HepG2 (cell line): Measurements from ENCODE around the gene RNF5. TPM values are rescaled to one million over a fixed set of nuclear protein-coding genes. Genes with fewer than 3 reads are reported as not detected.

Source experiments
- EEA1 ChIP-seq: sonication (generic); formaldehyde crosslinking; IDR thresholded peaks from 2 replicates; pipeline ENCODE4 v1.5.1; 2020; ENCODE audit warnings: mild to moderate bottlenecking, missing genetic modification reagents, borderline replicate concordance
- JUN ChIP-seq: sonication (generic); formaldehyde crosslinking; IDR thresholded peaks from 2 replicates; pipeline ENCODE4 v1.4.0; 2020; ENCODE audit warnings: mild to moderate bottlenecking, missing genetic modification reagents
- MBD4 ChIP-seq: IDR thresholded peaks from 2 replicates; pipeline ENCODE4 v1.6.1; 2012; ENCODE audit warnings: low read length, inconsistent platforms, borderline replicate concordance
- MED8 ChIP-seq: sonication (generic); formaldehyde crosslinking; IDR thresholded peaks from 2 replicates; pipeline ENCODE4 v1.8.1; 2023; ENCODE audit warnings: mild to moderate bottlenecking, missing genetic modification reagents; ENCODE audit not compliant: insufficient replicate concordance
- NR1H2 ChIP-seq: sonication (generic); formaldehyde crosslinking; IDR thresholded peaks from 2 replicates; pipeline ENCODE4 v1.8.1; 2022; ENCODE audit warnings: low read depth, missing genetic modification reagents, borderline replicate concordance
- SALL1 ChIP-seq: sonication (generic); formaldehyde crosslinking; IDR thresholded peaks from 2 replicates; pipeline ENCODE4 v1.8.0; 2022; ENCODE audit warnings: mild to moderate bottlenecking, missing genetic modification reagents
- TBP ChIP-seq: sonication (generic); formaldehyde crosslinking; IDR thresholded peaks from 2 replicates; pipeline ENCODE4 v1.5.0; 2020; ENCODE audit warnings: missing genetic modification reagents
- ZNF160 ChIP-seq: sonication (generic); formaldehyde crosslinking; IDR thresholded peaks from 2 replicates; pipeline ENCODE4 v1.8.0; 2022; ENCODE audit warnings: mild to moderate bottlenecking, inconsistent platforms, missing genetic modification reagents
- ZNF34 ChIP-seq: sonication (generic); formaldehyde crosslinking; IDR thresholded peaks from 2 replicates; pipeline ENCODE4 v1.4.0; 2020; ENCODE audit warnings: mild to moderate bottlenecking, missing genetic modification reagents, borderline replicate concordance
- ZSCAN21 ChIP-seq: sonication (generic); formaldehyde crosslinking; IDR thresholded peaks from 2 replicates; pipeline ENCODE4 v1.8.0; 2022; ENCODE audit warnings: mild to moderate bottlenecking, missing genetic modification reagents, moderate library complexity, borderline replicate concordance
- polyA plus RNA-seq, 8 experiments: library from polyadenylated mRNA; depleted of rRNA in 3 of 8; stranded (reverse) in 7 of 8; unstranded in 1 of 8; fragments of >200 nt; fragmentation: Illumina TruSeq in 4 of 8; extraction: Trizol in 4 of 8; gene quantifications; 2 replicates each; pipeline versions ENCODE4 v1.2.1 to v1.2.3, GENCODE V29; 2011 to 2016; ENCODE audit warnings: low read depth in 4 of 8, missing spikeins in 1 of 8, mixed read lengths in 1 of 8; ENCODE audit not compliant: insufficient read depth in 1 of 8
- total RNA-seq, 5 experiments: library from RNA; depleted of rRNA; stranded (reverse); fragments of >200 nt; fragmentation: Illumina TruSeq; extraction: Trizol; gene quantifications; 2 replicates each; pipeline ENCODE4 v1.2.3, GENCODE V29; 2016; ENCODE audit warnings: low read depth in 1 of 5
- TF ChIP-seq, protein P1 (sequence below): IDR thresholded peaks from 2 replicates; pipeline ENCODE4 v1.6.1; 2016; ENCODE audit warnings: low read depth, missing genetic modification reagents, missing compliant biosample characterization
- TF ChIP-seq, protein P2 (sequence below): sonication (generic); formaldehyde crosslinking; IDR thresholded peaks from 2 replicates; pipeline ENCODE4 v1.4.0; 2020; ENCODE audit warnings: mild to moderate bottlenecking, missing genetic modification reagents
- TF ChIP-seq, protein P3 (sequence below): sonication (generic); formaldehyde crosslinking; IDR thresholded peaks from 2 replicates; pipeline ENCODE4 v1.4.0; 2020; ENCODE audit warnings: missing genetic modification reagents, low read depth, mild to moderate bottlenecking, borderline replicate concordance
- TF ChIP-seq, protein P4 (sequence below): sonication (generic); formaldehyde crosslinking; IDR thresholded peaks from 2 replicates; pipeline ENCODE4 v1.4.0; 2020; ENCODE audit warnings: missing genetic modification reagents
- TF ChIP-seq, protein P5 (sequence below): sonication (generic); formaldehyde crosslinking; IDR thresholded peaks from 2 replicates; pipeline ENCODE4 v1.9.0; 2022; ENCODE audit warnings: missing genetic modification reagents, mild to moderate bottlenecking, borderline replicate concordance

Gene RNF5
- total and polyA plus RNA-seq, 2 of the 13 experiments (the other 11 are each of a cell fraction or from before 2014, with no cell fraction given): 98.0 to 131 TPM

DNA sequence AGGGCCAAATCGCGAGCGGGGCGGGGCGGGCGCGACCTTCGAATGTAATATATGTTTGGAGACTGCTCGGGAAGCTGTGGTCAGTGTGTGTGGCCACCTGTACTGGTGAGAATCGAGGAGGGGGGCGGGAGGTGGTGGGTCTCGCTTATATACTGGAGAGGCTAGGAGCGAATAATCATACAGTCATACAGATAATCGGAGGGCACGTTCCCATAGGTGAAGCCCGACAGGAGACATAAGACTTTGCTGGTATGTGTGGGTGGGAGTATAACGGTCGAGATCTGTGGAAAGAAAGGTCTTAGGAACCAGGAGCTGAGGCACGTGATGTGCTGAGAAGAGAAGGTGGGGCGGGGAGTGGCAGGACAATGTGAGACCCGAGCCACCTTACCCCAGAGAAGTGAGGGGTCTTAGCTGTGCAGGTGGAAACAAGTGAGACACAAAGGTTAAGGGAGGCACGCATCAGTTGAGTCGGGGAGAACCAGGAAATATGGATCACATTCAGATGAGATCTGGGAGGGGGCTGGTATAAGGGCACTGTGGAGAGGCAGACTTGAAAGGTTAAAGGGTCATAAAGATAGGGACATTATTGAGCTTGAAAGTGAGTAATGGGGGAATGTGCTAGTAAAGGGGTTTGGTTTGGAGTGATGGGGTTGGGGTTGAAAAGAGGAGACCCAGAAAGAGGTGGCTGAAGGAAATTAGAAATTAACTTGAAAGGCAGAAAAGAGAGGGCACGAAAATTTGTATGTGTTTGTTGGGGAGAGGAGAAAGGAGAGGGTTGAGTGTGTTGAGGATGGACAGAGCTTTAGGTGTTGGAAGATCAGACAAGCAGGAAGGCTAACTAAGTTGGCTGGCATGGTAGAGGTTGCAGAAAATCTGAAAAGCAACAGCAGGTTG is 589 bp downstream of the RNF5 start (continued):
- TF ChIP-seq, protein P1, sequence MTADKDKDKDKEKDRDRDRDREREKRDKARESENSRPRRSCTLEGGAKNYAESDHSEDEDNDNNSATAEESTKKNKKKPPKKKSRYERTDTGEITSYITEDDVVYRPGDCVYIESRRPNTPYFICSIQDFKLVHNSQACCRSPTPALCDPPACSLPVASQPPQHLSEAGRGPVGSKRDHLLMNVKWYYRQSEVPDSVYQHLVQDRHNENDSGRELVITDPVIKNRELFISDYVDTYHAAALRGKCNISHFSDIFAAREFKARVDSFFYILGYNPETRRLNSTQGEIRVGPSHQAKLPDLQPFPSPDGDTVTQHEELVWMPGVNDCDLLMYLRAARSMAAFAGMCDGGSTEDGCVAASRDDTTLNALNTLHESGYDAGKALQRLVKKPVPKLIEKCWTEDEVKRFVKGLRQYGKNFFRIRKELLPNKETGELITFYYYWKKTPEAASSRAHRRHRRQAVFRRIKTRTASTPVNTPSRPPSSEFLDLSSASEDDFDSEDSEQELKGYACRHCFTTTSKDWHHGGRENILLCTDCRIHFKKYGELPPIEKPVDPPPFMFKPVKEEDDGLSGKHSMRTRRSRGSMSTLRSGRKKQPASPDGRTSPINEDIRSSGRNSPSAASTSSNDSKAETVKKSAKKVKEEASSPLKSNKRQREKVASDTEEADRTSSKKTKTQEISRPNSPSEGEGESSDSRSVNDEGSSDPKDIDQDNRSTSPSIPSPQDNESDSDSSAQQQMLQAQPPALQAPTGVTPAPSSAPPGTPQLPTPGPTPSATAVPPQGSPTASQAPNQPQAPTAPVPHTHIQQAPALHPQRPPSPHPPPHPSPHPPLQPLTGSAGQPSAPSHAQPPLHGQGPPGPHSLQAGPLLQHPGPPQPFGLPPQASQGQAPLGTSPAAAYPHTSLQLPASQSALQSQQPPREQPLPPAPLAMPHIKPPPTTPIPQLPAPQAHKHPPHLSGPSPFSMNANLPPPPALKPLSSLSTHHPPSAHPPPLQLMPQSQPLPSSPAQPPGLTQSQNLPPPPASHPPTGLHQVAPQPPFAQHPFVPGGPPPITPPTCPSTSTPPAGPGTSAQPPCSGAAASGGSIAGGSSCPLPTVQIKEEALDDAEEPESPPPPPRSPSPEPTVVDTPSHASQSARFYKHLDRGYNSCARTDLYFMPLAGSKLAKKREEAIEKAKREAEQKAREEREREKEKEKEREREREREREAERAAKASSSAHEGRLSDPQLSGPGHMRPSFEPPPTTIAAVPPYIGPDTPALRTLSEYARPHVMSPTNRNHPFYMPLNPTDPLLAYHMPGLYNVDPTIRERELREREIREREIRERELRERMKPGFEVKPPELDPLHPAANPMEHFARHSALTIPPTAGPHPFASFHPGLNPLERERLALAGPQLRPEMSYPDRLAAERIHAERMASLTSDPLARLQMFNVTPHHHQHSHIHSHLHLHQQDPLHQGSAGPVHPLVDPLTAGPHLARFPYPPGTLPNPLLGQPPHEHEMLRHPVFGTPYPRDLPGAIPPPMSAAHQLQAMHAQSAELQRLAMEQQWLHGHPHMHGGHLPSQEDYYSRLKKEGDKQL (CRISPR knock-in tag): no peak
- TF ChIP-seq NR1H2 (CRISPR knock-in tag) (no peak), EEA1 (CRISPR knock-in tag) (0 out of 2 replicates have a peak, but pooled peaks have one; percentile 35), ZNF34 (CRISPR knock-in tag) (no peak), TBP (CRISPR knock-in tag) (no peak), MED8 (CRISPR knock-in tag) (no peak), JUN (CRISPR knock-in tag) (no peak), ZNF160 (0 out of 2 replicates have a peak, but pooled peaks have one; percentile 23), SALL1 (CRISPR knock-in tag) (0 out of 2 replicates have a peak, but pooled peaks have one; percentile 6), ZSCAN21 (peak; percentile 30; the same call in 1 of the 2 replicates), MBD4 (no peak)
- TF ChIP-seq, protein P2, sequence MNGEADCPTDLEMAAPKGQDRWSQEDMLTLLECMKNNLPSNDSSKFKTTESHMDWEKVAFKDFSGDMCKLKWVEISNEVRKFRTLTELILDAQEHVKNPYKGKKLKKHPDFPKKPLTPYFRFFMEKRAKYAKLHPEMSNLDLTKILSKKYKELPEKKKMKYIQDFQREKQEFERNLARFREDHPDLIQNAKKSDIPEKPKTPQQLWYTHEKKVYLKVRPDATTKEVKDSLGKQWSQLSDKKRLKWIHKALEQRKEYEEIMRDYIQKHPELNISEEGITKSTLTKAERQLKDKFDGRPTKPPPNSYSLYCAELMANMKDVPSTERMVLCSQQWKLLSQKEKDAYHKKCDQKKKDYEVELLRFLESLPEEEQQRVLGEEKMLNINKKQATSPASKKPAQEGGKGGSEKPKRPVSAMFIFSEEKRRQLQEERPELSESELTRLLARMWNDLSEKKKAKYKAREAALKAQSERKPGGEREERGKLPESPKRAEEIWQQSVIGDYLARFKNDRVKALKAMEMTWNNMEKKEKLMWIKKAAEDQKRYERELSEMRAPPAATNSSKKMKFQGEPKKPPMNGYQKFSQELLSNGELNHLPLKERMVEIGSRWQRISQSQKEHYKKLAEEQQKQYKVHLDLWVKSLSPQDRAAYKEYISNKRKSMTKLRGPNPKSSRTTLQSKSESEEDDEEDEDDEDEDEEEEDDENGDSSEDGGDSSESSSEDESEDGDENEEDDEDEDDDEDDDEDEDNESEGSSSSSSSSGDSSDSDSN (CRISPR knock-in tag): peak; percentile 41; the same call in 1 of the 2 replicates
- TF ChIP-seq, protein P3, sequence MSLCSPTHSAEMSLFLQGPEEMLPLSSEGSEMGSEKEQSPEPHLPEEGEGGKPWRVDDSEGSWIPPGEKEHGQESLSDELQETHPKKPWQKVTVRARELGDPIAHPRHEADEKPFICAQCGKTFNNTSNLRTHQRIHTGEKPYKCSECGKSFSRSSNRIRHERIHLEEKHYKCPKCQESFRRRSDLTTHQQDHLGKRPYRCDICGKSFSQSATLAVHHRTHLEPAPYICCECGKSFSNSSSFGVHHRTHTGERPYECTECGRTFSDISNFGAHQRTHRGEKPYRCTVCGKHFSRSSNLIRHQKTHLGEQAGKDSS (CRISPR knock-in tag): 0 out of 2 replicates have a peak, but pooled peaks have one; percentile 20
- TF ChIP-seq, protein P4, sequence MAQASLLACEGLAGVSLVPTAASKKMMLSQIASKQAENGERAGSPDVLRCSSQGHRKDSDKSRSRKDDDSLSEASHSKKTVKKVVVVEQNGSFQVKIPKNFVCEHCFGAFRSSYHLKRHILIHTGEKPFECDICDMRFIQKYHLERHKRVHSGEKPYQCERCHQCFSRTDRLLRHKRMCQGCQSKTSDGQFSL (CRISPR knock-in tag): peak; percentile 54; the same call in 1 of the 2 replicates
- TF ChIP-seq, protein P5, sequence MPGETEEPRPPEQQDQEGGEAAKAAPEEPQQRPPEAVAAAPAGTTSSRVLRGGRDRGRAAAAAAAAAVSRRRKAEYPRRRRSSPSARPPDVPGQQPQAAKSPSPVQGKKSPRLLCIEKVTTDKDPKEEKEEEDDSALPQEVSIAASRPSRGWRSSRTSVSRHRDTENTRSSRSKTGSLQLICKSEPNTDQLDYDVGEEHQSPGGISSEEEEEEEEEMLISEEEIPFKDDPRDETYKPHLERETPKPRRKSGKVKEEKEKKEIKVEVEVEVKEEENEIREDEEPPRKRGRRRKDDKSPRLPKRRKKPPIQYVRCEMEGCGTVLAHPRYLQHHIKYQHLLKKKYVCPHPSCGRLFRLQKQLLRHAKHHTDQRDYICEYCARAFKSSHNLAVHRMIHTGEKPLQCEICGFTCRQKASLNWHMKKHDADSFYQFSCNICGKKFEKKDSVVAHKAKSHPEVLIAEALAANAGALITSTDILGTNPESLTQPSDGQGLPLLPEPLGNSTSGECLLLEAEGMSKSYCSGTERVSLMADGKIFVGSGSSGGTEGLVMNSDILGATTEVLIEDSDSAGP (CRISPR knock-in tag): no peak
